Activated naive CD4-positive, alpha-beta T cell treated with anti-CD3 and anti-CD28 coated beads, Interleukin-2, amount 50 U/mL, for 24 hours (primary cell): ENCODE measurements around the gene ZNF75A.

ENCODE experiments used
- H3K27ac Mint-ChIP-seq: one replicate; pipeline ENCODE4 v1.8.0; 2021; ENCODE audit warnings: mild to moderate bottlenecking, mixed read lengths
- H3K27me3 Mint-ChIP-seq: one replicate; pipeline ENCODE4 v1.8.0; 2021; ENCODE audit warnings: mixed read lengths
- H3K36me3 Mint-ChIP-seq: one replicate; pipeline ENCODE4 v1.8.0; 2021; ENCODE audit warnings: mixed read lengths
- H3K4me1 Mint-ChIP-seq: one replicate; pipeline ENCODE4 v1.8.0; 2021; ENCODE audit warnings: mixed read lengths
- H3K4me3 Mint-ChIP-seq: one replicate; pipeline ENCODE4 v1.8.0; 2021; ENCODE audit warnings: mild to moderate bottlenecking, mixed read lengths
- H3K9me3 Mint-ChIP-seq: one replicate; pipeline ENCODE4 v1.8.0; 2021; ENCODE audit warnings: mixed read lengths

ZNF75A gene

DNA sequence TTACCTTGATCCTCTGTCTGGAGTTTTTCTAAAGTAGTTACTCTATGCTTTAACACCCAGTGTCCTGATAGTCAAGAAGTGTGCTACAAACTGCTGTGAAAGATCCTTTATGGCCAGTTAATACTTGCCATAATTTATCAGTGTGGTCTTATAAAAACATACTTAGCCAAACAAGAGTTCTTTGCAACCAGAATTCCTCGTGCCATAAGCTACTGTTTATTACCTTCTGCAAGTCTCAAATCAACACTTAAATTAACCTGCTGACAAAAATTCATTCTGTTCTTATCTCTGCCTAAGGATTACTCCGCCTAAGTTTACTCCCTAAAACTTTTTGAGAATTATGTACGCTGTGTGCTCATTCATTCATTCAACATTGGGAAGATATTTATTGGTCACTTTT, 22.8 kb downstream of the ZNF75A start:
- Mint-ChIP-seq H3K36me3 (peaks cover 13% of the 10 kb centered on the region), H3K4me3 (no peak overlapping the region), H3K27me3 (no peaks in the 10 kb centered on the region), H3K4me1 (no peaks in the 10 kb centered on the region), H3K9me3 (peaks cover 5% of the 10 kb centered on the region), H3K27ac (no peak overlapping the region)

DNA sequence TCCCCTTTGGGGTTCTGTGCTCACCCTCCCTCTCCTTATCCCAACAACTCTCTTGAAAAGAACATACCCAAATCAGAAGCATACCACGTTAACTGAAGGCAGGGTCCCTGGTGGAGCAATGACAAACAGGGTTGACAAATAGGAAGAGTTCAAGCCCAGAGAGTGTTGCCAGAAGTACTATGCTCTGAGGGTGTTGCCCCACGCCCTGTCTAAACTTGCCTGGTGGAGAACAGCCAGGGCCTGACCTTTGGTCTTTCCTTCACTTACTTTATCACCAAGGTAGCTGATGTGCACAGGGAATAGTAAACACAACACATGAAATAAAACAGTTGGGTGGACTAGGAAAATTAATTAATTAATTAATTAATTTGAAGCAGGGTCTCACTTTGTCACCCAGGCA, 23.3 kb downstream of the ZNF75A start:
- Mint-ChIP-seq H3K4me3 (no peak overlapping the region), H3K36me3 (peaks cover 15% of the 10 kb centered on the region), H3K27me3 (no peaks in the 10 kb centered on the region), H3K27ac (no peak overlapping the region), H3K4me1 (no peaks in the 10 kb centered on the region), H3K9me3 (peaks cover 5% of the 10 kb centered on the region)

DNA sequence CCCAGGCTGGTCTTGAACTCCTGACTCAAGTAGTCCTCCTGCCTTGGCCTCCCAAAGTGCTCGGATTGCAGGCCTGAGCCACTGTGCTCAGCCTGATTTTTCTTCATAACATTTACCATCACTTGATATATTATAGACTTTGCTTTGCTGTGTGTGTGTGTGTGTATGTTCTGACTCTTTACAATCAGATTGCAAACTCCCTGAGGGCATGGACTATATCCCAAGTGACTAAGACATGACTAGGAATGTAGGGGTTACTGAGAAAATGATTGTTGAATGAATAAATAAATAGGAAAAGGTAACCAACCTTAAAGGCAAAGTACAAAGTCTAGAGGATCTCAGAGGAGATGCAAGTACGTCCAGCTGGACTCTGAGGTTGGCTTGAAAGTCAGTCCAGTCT, 40.7 kb downstream of the ZNF75A start:
- Mint-ChIP-seq H3K27ac (no peak overlapping the region), H3K36me3 (peaks cover 2% of the 10 kb centered on the region), H3K4me1 (no peaks in the 10 kb centered on the region), H3K9me3 (no peaks in the 10 kb centered on the region), H3K4me3 (no peak overlapping the region), H3K27me3 (no peaks in the 10 kb centered on the region)

DNA sequence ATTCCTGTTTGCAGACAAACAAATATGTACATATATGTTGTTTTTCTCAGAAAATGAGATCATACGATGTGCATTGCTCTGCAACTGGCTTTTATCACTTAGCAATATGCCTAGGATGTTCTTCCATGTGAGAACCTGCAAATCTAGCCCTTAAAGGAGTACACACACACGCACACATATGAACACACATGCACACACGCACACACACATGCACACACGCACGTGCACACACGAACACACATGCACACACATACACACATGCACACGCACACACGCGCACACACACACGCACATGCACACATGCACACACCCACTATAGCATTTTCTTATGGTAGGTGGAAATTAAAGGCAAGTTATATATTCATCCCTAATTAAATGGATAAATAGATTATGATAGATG, 42.3 kb downstream of the ZNF75A start:
- peak overlapping the region; percentile 24 for H3K27ac Mint-ChIP-seq
- H3K4me3 Mint-ChIP-seq: no peak overlapping the region
- H3K27me3 Mint-ChIP-seq: no peaks in the 10 kb centered on the region
- no peaks in the 10 kb centered on the region for H3K9me3 Mint-ChIP-seq
- peaks cover 2% of the 10 kb centered on the region for H3K36me3 Mint-ChIP-seq
- H3K4me1 Mint-ChIP-seq: no peaks in the 10 kb centered on the region

DNA sequence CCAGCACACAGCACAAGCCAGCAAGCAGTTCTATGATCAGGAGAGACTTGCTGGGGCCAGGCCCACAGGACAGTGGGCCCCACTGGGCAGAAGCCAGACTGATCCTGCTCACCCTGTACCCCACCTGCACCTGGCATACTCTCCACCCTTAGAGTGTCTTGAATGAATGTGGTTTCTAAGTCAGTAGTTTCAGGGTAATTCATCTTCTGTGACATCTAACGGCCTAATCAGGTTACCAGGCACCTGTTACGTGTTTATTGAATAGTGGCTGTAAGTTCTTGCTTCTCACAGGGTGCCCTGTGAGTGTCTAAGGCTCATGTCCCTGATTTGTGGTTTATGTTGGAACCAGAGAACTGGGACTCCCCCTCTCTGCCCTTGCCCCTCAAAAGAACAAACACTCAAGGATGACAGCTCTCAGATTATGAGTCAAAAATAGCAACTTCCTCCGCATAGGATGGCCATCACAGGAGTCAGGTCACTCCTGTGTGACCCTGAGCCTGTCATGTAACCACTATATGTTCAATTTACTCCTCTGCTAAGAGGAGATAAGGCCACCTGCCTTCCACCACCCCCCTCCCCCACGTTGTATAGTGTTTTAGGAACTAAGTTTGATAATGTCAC, 43.4 kb downstream of the ZNF75A start:
- Mint-ChIP-seq H3K4me3 (no peak overlapping the region), H3K27ac (no peak overlapping the region), H3K36me3 (peaks cover 2% of the 10 kb centered on the region), H3K27me3 (no peaks in the 10 kb centered on the region), H3K4me1 (no peaks in the 10 kb centered on the region), H3K9me3 (no peaks in the 10 kb centered on the region)

DNA sequence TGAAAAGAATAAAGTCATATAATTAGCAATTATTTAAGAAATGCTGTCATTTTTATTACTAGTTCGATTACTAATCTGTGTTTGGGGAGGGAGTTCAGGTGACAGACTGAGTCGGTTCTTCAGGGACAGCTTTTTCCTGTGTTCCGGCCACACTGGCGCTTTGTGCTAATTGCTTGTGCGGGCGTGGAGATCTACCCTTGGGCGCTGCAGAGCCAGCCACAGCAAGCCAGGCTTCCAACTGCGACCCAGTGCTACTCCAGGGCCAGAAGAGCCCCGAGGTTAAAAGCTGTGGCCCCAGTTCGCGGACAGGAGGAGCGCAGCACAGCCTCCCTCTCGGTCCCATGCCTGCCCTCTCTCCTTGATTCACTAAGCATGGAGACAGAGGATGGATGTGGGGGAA, 43.9 kb downstream of the ZNF75A start:
- H3K9me3 Mint-ChIP-seq: no peaks in the 10 kb centered on the region
- peaks cover 3% of the 10 kb centered on the region for H3K4me1 Mint-ChIP-seq
- H3K4me3 Mint-ChIP-seq: no peak overlapping the region
- H3K27me3 Mint-ChIP-seq: no peaks in the 10 kb centered on the region
- peaks cover 2% of the 10 kb centered on the region for H3K36me3 Mint-ChIP-seq
- no peak overlapping the region for H3K27ac Mint-ChIP-seq

DNA sequence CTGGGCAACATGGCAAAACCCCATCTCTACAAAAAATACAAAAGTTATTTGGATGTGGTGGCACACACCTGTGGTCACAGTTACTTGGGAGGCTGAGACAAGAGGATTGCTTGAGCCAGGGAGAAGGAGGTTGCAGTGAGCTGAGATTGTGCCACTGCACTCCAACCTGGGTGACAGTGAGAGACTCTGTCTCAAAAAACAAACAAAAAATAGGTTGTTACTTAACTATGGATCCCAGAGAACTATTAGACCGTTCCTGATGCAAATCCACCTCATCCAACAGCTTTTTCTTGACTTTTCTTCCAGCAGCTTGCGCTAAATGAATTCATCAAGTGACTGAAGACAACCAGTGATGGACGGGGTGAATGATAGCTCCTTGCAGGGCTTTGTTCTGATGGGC, 50.3 kb downstream of the ZNF75A start, which contains the start of gene OR2C1:
TSS of gene OR2C1 (plus strand) at position 301 of the 400 bp plus-strand sequence. CDS start at position 353, 52 bp downstream.
- peaks cover 7% of the 10 kb centered on the region for H3K4me1 Mint-ChIP-seq
- no peak within 1 kb of the TSS for H3K4me3 Mint-ChIP-seq
- peaks cover 14% of the 10 kb centered on the region for H3K36me3 Mint-ChIP-seq
- peaks cover 9% of the 10 kb centered on the region for H3K27me3 Mint-ChIP-seq
- H3K27ac Mint-ChIP-seq: no peak within 1 kb of the TSS
- peaks cover 12% of the 10 kb centered on the region for H3K9me3 Mint-ChIP-seq

DNA sequence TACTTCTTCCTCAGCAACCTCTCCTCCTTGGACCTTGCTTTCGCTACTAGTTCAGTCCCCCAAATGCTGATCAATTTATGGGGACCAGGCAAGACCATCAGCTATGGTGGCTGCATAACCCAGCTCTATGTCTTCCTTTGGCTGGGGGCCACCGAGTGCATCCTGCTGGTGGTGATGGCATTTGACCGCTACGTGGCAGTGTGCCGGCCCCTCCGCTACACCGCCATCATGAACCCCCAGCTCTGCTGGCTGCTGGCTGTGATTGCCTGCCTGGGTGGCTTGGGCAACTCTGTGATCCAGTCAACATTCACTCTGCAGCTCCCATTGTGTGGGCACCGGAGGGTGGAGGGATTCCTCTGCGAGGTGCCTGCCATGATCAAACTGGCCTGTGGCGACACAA, 50.8 kb downstream of the ZNF75A start:
- no peak overlapping the region for H3K4me3 Mint-ChIP-seq
- peaks cover 14% of the 10 kb centered on the region for H3K36me3 Mint-ChIP-seq
- peaks cover 10% of the 10 kb centered on the region for H3K27me3 Mint-ChIP-seq
- H3K4me1 Mint-ChIP-seq: peaks cover 7% of the 10 kb centered on the region
- no peak overlapping the region for H3K27ac Mint-ChIP-seq
- H3K9me3 Mint-ChIP-seq: peaks cover 12% of the 10 kb centered on the region

DNA sequence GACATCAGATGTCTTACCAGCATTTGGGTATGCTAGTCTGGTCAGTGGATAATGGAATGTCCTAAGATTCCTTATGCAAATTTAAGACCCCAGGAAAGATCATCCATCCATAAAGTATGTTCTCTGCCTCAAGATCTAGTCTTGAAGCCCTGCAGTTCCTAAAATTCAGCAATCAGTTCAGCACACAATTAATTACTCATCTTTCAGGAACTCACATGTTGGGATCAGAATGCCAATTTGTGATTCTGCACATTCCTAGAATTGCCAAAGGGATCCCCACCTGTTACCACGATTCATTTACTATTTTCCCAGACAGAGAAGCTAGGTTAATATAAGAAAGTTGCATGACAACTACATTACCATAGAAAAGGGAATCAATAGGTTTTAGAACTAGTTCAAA, 53.6 kb downstream of the ZNF75A start:
- H3K27ac Mint-ChIP-seq: no peak overlapping the region
- peaks cover 12% of the 10 kb centered on the region for H3K9me3 Mint-ChIP-seq
- H3K4me1 Mint-ChIP-seq: peaks cover 7% of the 10 kb centered on the region
- peaks cover 14% of the 10 kb centered on the region for H3K27me3 Mint-ChIP-seq
- peaks cover 14% of the 10 kb centered on the region for H3K36me3 Mint-ChIP-seq
- H3K4me3 Mint-ChIP-seq: no peak overlapping the region

DNA sequence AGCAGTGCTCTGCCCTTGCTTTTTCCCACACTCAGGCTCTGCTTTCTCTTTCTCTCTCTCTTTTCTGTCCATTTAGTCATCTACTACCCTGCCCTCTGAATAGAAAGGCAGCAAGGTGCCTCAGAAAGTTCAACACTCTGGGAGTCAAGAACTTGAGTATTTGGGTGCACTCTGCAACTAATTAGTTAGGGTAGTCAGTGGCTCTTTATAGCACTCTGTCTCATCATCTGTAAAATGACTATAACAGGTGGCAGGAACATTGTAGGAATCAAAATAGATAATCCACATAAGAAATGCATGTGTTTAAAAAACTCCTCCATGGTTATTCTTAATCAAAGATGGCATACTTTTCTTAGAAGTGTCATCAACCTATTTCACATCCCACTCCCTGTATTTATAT, 57.6 kb downstream of the ZNF75A start:
- H3K4me1 Mint-ChIP-seq: peaks cover 16% of the 10 kb centered on the region
- no peak overlapping the region for H3K27ac Mint-ChIP-seq
- peaks cover 12% of the 10 kb centered on the region for H3K27me3 Mint-ChIP-seq
- no peak overlapping the region for H3K4me3 Mint-ChIP-seq
- peaks cover 4% of the 10 kb centered on the region for H3K9me3 Mint-ChIP-seq
- H3K36me3 Mint-ChIP-seq: peaks cover 10% of the 10 kb centered on the region

DNA sequence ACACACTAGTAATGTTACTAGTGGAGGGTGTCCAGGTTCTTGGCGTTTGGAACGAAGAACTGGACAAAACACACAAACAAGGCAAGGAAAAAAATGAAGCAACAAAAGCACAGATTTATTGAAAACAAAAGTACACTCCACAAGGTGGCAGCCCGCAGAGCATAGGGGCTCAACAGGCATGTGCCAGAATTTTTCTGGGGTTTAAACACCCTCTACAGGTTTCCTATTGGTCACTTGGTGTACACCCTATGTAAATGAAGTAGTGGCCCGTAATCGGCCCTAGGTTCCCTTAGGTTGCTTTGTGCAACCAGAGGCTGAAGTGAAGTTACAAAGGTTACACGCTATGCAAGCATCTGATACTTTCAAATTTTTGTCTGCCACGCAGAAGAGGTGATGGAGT, 58.5 kb downstream of the ZNF75A start:
- H3K9me3 Mint-ChIP-seq: peaks cover 4% of the 10 kb centered on the region
- peaks cover 10% of the 10 kb centered on the region for H3K36me3 Mint-ChIP-seq
- H3K4me3 Mint-ChIP-seq: peak overlapping the region; percentile 19
- H3K27ac Mint-ChIP-seq: no peak overlapping the region
- peaks cover 16% of the 10 kb centered on the region for H3K4me1 Mint-ChIP-seq
- peaks cover 11% of the 10 kb centered on the region for H3K27me3 Mint-ChIP-seq

DNA sequence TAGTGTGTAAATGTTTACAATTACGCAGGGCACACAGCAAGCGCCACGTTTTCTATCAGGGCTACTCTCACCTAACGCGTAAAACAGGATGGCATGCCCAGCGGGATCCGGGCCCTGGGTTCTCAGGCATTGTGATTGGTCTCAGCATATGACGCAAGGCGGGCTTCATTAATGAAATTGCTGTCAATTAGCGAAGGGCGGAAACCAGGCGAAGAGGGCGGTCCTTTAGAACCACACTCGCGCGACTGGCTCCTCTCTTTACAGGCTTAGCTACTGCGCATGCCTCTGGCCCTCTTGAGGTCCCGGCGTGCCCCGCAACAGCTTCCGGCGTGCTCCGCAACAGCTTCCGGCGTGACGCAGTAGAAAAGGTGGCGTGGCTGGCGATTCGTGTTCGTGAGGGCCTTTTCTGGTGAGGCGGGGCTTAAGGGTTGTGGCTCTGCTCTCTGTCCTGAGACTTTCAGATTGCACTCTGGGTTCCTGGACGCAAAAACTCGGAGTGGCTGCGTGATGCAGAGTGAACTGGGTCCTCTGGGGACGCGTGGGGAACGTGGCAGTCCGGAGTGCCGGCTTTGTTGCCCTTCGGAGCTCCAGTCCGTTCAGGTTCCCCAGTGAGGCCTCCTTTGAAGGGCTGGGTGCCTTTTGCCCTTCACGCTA, 59.6 kb downstream of the ZNF75A start:
- Mint-ChIP-seq H3K27ac (peak overlapping the region; percentile 88), H3K4me3 (peak overlapping the region; percentile 89), H3K27me3 (peaks cover 8% of the 10 kb centered on the region), H3K36me3 (peaks cover 10% of the 10 kb centered on the region), H3K4me1 (peaks cover 16% of the 10 kb centered on the region), H3K9me3 (no peaks in the 10 kb centered on the region)
